ENCODE data around the gene SLC6A17.
A peak's percentile ranks its signal among the peaks of the same experiment; 100 is the strongest.

Gene SLC6A17

GRCh38 chr1:110223581-110223980 is 73.3 kb downstream of the SLC6A17 start:
- DNase-seq = no peak

GRCh38 chr1:110224240-110224995 is 74.1 kb downstream of the SLC6A17 start:
- DNase-seq = no peak

GRCh38 chr1:110225212-110225611 is 74.9 kb downstream of the SLC6A17 start:
- no peak for DNase-seq

GRCh38 chr1:110225756-110226404 is 75.6 kb downstream of the SLC6A17 start:
- DNase-seq = no peak

- no peak for DNase-seq
Measured at GRCh38 chr1:110227774-110228173, 77.5 kb downstream of the SLC6A17 start.

GRCh38 chr1:110228381-110228780 is 78.1 kb downstream of the SLC6A17 start:
- DNase-seq = no peak

GRCh38 chr1:110228869-110229268 is 78.6 kb downstream of the SLC6A17 start:
- no peak for DNase-seq

- no peak for DNase-seq
Measured at GRCh38 chr1:110229348-110230001, 79.2 kb downstream of the SLC6A17 start.

- no peak for DNase-seq
Measured at GRCh38 chr1:110230381-110231199, 80.3 kb downstream of the SLC6A17 start.

GRCh38 chr1:110233861-110234260 is 83.6 kb downstream of the SLC6A17 start:
- DNase-seq = no peak

- no peak for DNase-seq
Measured at GRCh38 chr1:110234691-110235090, 84.4 kb downstream of the SLC6A17 start.

- DNase-seq = no peak
Measured at GRCh38 chr1:110235181-110235833, 85.0 kb downstream of the SLC6A17 start.

- peak; percentile 62 for DNase-seq
Measured at GRCh38 chr1:110235834-110236682, 85.8 kb downstream of the SLC6A17 start.

GRCh38 chr1:110237386-110238152 is 87.3 kb downstream of the SLC6A17 start:
- no peak for DNase-seq

GRCh38 chr1:110239441-110240430 is 89.4 kb downstream of the SLC6A17 start:
- DNase-seq = no peak

- no peak for DNase-seq
Measured at GRCh38 chr1:110240476-110241210, 90.3 kb downstream of the SLC6A17 start.

GRCh38 chr1:110241516-110241915 is 91.2 kb downstream of the SLC6A17 start:
- no peak for DNase-seq

- no peak for DNase-seq
Measured at GRCh38 chr1:110242062-110242461, 91.8 kb downstream of the SLC6A17 start.

GRCh38 chr1:110242731-110243130 is 92.4 kb downstream of the SLC6A17 start:
- DNase-seq = no peak
